ENCODE results near the gene MARS1. TPM values are rescaled to one million over a fixed set of nuclear protein-coding genes. Genes with fewer than 3 reads are reported as not detected.
"Not testable (repeated sequence)": the region's sequence is repeated elsewhere in the genome, so short reads cannot be mapped to it uniquely, and the experiment has no call there.

Gene MARS1
- total RNA-seq, 2 donors from 2014 or later: 254 to 263 TPM

- peaks cover 89% of the 10 kb centered on the region for H3K36me3 ChIP-seq (ENCODE audit: control insufficient read depth, insufficient read depth, low read length)
- no peak overlapping the region for H3K27ac Mint-ChIP-seq
- no peaks in the 10 kb centered on the region for H3K27me3 ChIP-seq (ENCODE audit: control insufficient read depth, insufficient read depth, low read length, poor library complexity, severe bottlenecking)
- H3K27me3 Mint-ChIP-seq (ENCODE audit: insufficient read depth): no peaks in the 10 kb centered on the region
- peaks cover 32% of the 10 kb centered on the region for H3K9me3 ChIP-seq (ENCODE audit: control insufficient read depth, low read length)
- peaks cover 19% of the 10 kb centered on the region for H3K9me3 Mint-ChIP-seq
- no peak for TF ChIP-seq CTCF (conservative IDR thresholded peaks at IDR 0.05)
- no peak overlapping the region for H3K4me3 ChIP-seq (ENCODE audit: low read length)
- H3K4me1 Mint-ChIP-seq: no peaks in the 10 kb centered on the region
- 95 to 96% methylated on average over 10 to 11 of the region's 11 CpGs for WGBS, 2 experiments (ENCODE audit: insufficient coverage in 1 of 2, insufficient read length in 1 of 2)
- H3K27ac ChIP-seq (ENCODE audit: low read depth, low read length): no peak overlapping the region
- peaks cover 93% of the 10 kb centered on the region for H3K36me3 Mint-ChIP-seq (ENCODE audit: low read depth)
- no peak for DNase-seq
- no peak overlapping the region for H3K9ac ChIP-seq (ENCODE audit: extremely low read depth, low read length, poor library complexity, severe bottlenecking)
- no peak overlapping the region for H3K4me3 Mint-ChIP-seq
- H3K4me1 ChIP-seq (ENCODE audit: control insufficient read depth, insufficient read depth, low read length): no peaks in the 10 kb centered on the region
Observed at GRCh38 chr12:57500213-57500612, 12.3 kb downstream of the MARS1 start.

- not testable (repeated sequence) for H3K27me3 ChIP-seq (ENCODE audit: control insufficient read depth, insufficient read depth, low read length, poor library complexity, severe bottlenecking); H3K9ac ChIP-seq (ENCODE audit: extremely low read depth, low read length, poor library complexity, severe bottlenecking); H3K27me3 Mint-ChIP-seq (ENCODE audit: insufficient read depth); H3K4me3 ChIP-seq (ENCODE audit: low read length); DNase-seq; H3K27ac ChIP-seq (ENCODE audit: low read depth, low read length); H3K4me1 Mint-ChIP-seq; H3K4me3 Mint-ChIP-seq; H3K4me1 ChIP-seq (ENCODE audit: control insufficient read depth, insufficient read depth, low read length); H3K27ac Mint-ChIP-seq
- 97 to 99% methylated on average over 11 to 21 of the region's 22 CpGs for WGBS, 2 experiments (ENCODE audit: insufficient coverage in 1 of 2, insufficient read length in 1 of 2)
- peaks cover 24% of the 10 kb centered on the region for H3K9me3 Mint-ChIP-seq
- peaks cover 86% of the 10 kb centered on the region for H3K36me3 ChIP-seq (ENCODE audit: control insufficient read depth, insufficient read depth, low read length)
- peaks cover 86% of the 10 kb centered on the region for H3K36me3 Mint-ChIP-seq (ENCODE audit: low read depth)
- H3K9me3 ChIP-seq (ENCODE audit: control insufficient read depth, low read length): peaks cover 47% of the 10 kb centered on the region
Observed at GRCh38 chr12:57502311-57502969, 14.6 kb downstream of the MARS1 start.

- peaks cover 82% of the 10 kb centered on the region for H3K36me3 Mint-ChIP-seq (ENCODE audit: low read depth)
- H3K36me3 ChIP-seq (ENCODE audit: control insufficient read depth, insufficient read depth, low read length): peaks cover 79% of the 10 kb centered on the region
- WGBS, 2 experiments (ENCODE audit: insufficient coverage in 1 of 2, insufficient read length in 1 of 2): 92 to 100% methylated on average over 2 to 3 of the region's 4 CpGs
Observed at GRCh38 chr12:57506541-57506940, 18.7 kb downstream of the MARS1 start.

GRCh38 chr12:57507796-57508195 is 19.9 kb downstream of the MARS1 start:
- DNase-seq; H3K27ac ChIP-seq (ENCODE audit: low read depth, low read length); H3K4me3 ChIP-seq (ENCODE audit: low read length); H3K4me1 Mint-ChIP-seq; H3K9ac ChIP-seq (ENCODE audit: extremely low read depth, low read length, poor library complexity, severe bottlenecking); H3K27me3 Mint-ChIP-seq (ENCODE audit: insufficient read depth); H3K4me1 ChIP-seq (ENCODE audit: control insufficient read depth, insufficient read depth, low read length); H3K4me3 Mint-ChIP-seq; H3K27me3 ChIP-seq (ENCODE audit: control insufficient read depth, insufficient read depth, low read length, poor library complexity, severe bottlenecking); H3K27ac Mint-ChIP-seq: not testable (repeated sequence)
- H3K36me3 Mint-ChIP-seq (ENCODE audit: low read depth): peaks cover 84% of the 10 kb centered on the region
- Histone ChIP-seq H3K36me3 (ENCODE audit: control insufficient read depth, insufficient read depth, low read length) (peaks cover 80% of the 10 kb centered on the region), H3K9me3 (ENCODE audit: control insufficient read depth, low read length) (peaks cover 28% of the 10 kb centered on the region)
- 96% methylated on average over 5 of the region's 28 CpGs; no CpG with 5 or more reads in 1 of the 2 experiments for WGBS, 2 experiments (ENCODE audit: insufficient coverage in 1 of 2, insufficient read length in 1 of 2)
- H3K9me3 Mint-ChIP-seq: peaks cover 39% of the 10 kb centered on the region

More at GRCh38 chr12:57506541-57506940, 18.7 kb downstream of the MARS1 start:
- H3K27ac ChIP-seq (ENCODE audit: low read depth, low read length); H3K27me3 ChIP-seq (ENCODE audit: control insufficient read depth, insufficient read depth, low read length, poor library complexity, severe bottlenecking); H3K4me3 Mint-ChIP-seq; H3K4me1 Mint-ChIP-seq; H3K27me3 Mint-ChIP-seq (ENCODE audit: insufficient read depth); H3K4me3 ChIP-seq (ENCODE audit: low read length); H3K27ac Mint-ChIP-seq; H3K4me1 ChIP-seq (ENCODE audit: control insufficient read depth, insufficient read depth, low read length); H3K9ac ChIP-seq (ENCODE audit: extremely low read depth, low read length, poor library complexity, severe bottlenecking); DNase-seq: not testable (repeated sequence)
- peaks cover 39% of the 10 kb centered on the region for H3K9me3 Mint-ChIP-seq
- H3K9me3 ChIP-seq (ENCODE audit: control insufficient read depth, low read length): peaks cover 33% of the 10 kb centered on the region

Data from endodermal cell (in vitro differentiated cells).